Endothelial cell (in vitro differentiated cells): ENCODE results near the gene PHYH. TPM values are rescaled to one million over a fixed set of nuclear protein-coding genes. Genes with fewer than 3 reads are reported as not detected.

Source experiments
- DNase-seq: peaks from one replicate; pipeline ENCODE4 v3.0.0; 2021; ENCODE audit warnings: low spot score
- H3K27ac Mint-ChIP-seq: one replicate; pipeline ENCODE4 v1.8.0; 2021; ENCODE audit warnings: mixed read lengths, inconsistent platforms; ENCODE audit not compliant: unreplicated experiment
- H3K27me3 Mint-ChIP-seq: one replicate; pipeline ENCODE4 v1.8.0; 2021; ENCODE audit warnings: mild to moderate bottlenecking, moderate library complexity, mixed read lengths, inconsistent platforms; ENCODE audit not compliant: unreplicated experiment
- H3K36me3 Mint-ChIP-seq: one replicate; pipeline ENCODE4 v1.8.0; 2021; ENCODE audit warnings: mild to moderate bottlenecking, low read depth, mixed read lengths, inconsistent platforms; ENCODE audit not compliant: unreplicated experiment
- H3K4me1 Mint-ChIP-seq: one replicate; pipeline ENCODE4 v1.8.0; 2021; ENCODE audit warnings: mild to moderate bottlenecking, mixed read lengths, inconsistent platforms; ENCODE audit not compliant: unreplicated experiment
- H3K4me3 Mint-ChIP-seq: one replicate; pipeline ENCODE4 v1.8.0; 2021; ENCODE audit warnings: mild to moderate bottlenecking, mixed read lengths, inconsistent platforms; ENCODE audit not compliant: unreplicated experiment
- H3K9me3 Mint-ChIP-seq: one replicate; pipeline ENCODE4 v1.8.0; 2021; ENCODE audit warnings: mixed read lengths, inconsistent platforms; ENCODE audit not compliant: unreplicated experiment
- CTCF ChIP-seq: fragments of 200-600 bp; sonication (generic); IDR thresholded peaks from one replicate; pipeline ENCODE4 v1.5.0; 2021; ENCODE audit warnings: antibody characterized with exemption; ENCODE audit not compliant: unreplicated experiment
- total RNA-seq: library from RNA; stranded (reverse); fragmentation: NEBNext Ultra II Directional; extraction: Animal tissue kit (Norgen Biotek cat#: 25700); gene quantifications from one replicate; pipeline ENCODE4 v1.2.1, GENCODE V29; 2021; ENCODE audit not compliant: unreplicated experiment

The PHYH gene
- total RNA-seq, 1 donor from 2014 or later: 10.2 TPM

- Mint-ChIP-seq H3K27me3 (no peaks in the 10 kb centered on the region), H3K27ac (no peak overlapping the region), H3K4me1 (no peaks in the 10 kb centered on the region), H3K36me3 (no peaks in the 10 kb centered on the region), H3K4me3 (no peak overlapping the region), H3K9me3 (no peaks in the 10 kb centered on the region)
- TF ChIP-seq CTCF: no peak
- no peak for DNase-seq
Measured at GRCh38 chr10:13311177-13311575, 11.3 kb upstream of the PHYH start.

- H3K27me3 Mint-ChIP-seq: no peaks in the 10 kb centered on the region
- no peaks in the 10 kb centered on the region for H3K4me1 Mint-ChIP-seq
- no peaks in the 10 kb centered on the region for H3K36me3 Mint-ChIP-seq
- no peaks in the 10 kb centered on the region for H3K9me3 Mint-ChIP-seq
- no peak overlapping the region for H3K27ac Mint-ChIP-seq
- DNase-seq: no peak
- TF ChIP-seq CTCF: no peak
- H3K4me3 Mint-ChIP-seq: no peak overlapping the region
Measured at GRCh38 chr10:13310518-13311176, 10.8 kb upstream of the PHYH start.

- Mint-ChIP-seq H3K9me3 (no peaks in the 10 kb centered on the region), H3K27ac (no peak overlapping the region), H3K4me1 (no peaks in the 10 kb centered on the region), H3K4me3 (no peak overlapping the region), H3K27me3 (no peaks in the 10 kb centered on the region), H3K36me3 (no peaks in the 10 kb centered on the region)
- TF ChIP-seq CTCF: no peak
- DNase-seq: no peak
Measured at GRCh38 chr10:13309792-13310191, 9.9 kb upstream of the PHYH start.

- Mint-ChIP-seq H3K4me3 (no peak overlapping the region), H3K27me3 (peaks cover 2% of the 10 kb centered on the region), H3K27ac (no peak overlapping the region), H3K4me1 (no peaks in the 10 kb centered on the region), H3K9me3 (no peaks in the 10 kb centered on the region), H3K36me3 (no peaks in the 10 kb centered on the region)
- DNase-seq: no peak
- no peak for TF ChIP-seq CTCF
Measured at GRCh38 chr10:13308096-13308495, 8.2 kb upstream of the PHYH start.

- Mint-ChIP-seq H3K4me1 (peaks cover 8% of the 10 kb centered on the region), H3K27ac (no peak overlapping the region), H3K36me3 (no peaks in the 10 kb centered on the region), H3K4me3 (no peak overlapping the region), H3K9me3 (no peaks in the 10 kb centered on the region), H3K27me3 (peaks cover 2% of the 10 kb centered on the region)
- no peak for DNase-seq
- no peak for TF ChIP-seq CTCF
Measured at GRCh38 chr10:13306103-13306502, 6.2 kb upstream of the PHYH start.
